Esophagus muscularis mucosa (tissue), 4 donors: ENCODE data around the gene CDH4. TPM values are rescaled to one million over a fixed set of nuclear protein-coding genes. Genes with fewer than 3 reads are reported as not detected.

Source experiments
- DNase-seq: peaks from one replicate; pipeline ENCODE4 v3.0.0-alpha.2; 2017; ENCODE audit errors: extremely low spot score
- H3K27ac ChIP-seq, 4 donors: fragments of 200-600 bp; sonication (generic); replicated peaks in 1 of 4; 1 replicate in 3 of 4; 2 replicates in 1 of 4; pipeline ENCODE4 v1.5.1; 2016 to 2019; ENCODE audit warnings: mild to moderate bottlenecking in 1 of 4
- H3K27me3 ChIP-seq, 4 donors: fragments of 200-600 bp; sonication (generic); one replicate each; pipeline versions ENCODE4 v1.5.1 to v1.6.0; 2016 to 2019
- H3K36me3 ChIP-seq, 4 donors: fragments of 200-600 bp; sonication (generic); one replicate each; pipeline ENCODE4 v1.5.1; 2016 to 2019
- H3K4me1 ChIP-seq, 4 donors: fragments of 200-600 bp; sonication (generic); one replicate each; pipeline ENCODE4 v1.5.1; 2016 to 2019
- H3K4me3 ChIP-seq, 4 donors: fragments of 200-600 bp; sonication (generic); 1 replicate in 2 of 4; 2 replicates in 2 of 4; pipeline ENCODE4 v1.5.1; 2016 to 2019; ENCODE audit warnings: mild to moderate bottlenecking in 4 of 4, moderate library complexity in 1 of 4
- H3K9me3 ChIP-seq, 4 donors: fragments of 200-600 bp; sonication (generic); 1 replicate in 3 of 4; 2 replicates in 1 of 4; pipeline ENCODE4 v1.5.1; 2016 to 2019
- EP300 ChIP-seq: sonication (generic); formaldehyde crosslinking; IDR thresholded peaks from one replicate; pipeline ENCODE4 v1.6.1; 2017; ENCODE audit warnings: antibody characterized with exemption
- POLR2A ChIP-seq: fragments of 450-650 bp; IDR thresholded peaks from one replicate; pipeline ENCODE4 v1.6.1; 2017; ENCODE audit warnings: antibody characterized with exemption, moderate library complexity, mild to moderate bottlenecking, low read depth
- POLR2AphosphoS5 ChIP-seq, 2 donors: sonication (generic); formaldehyde crosslinking; IDR thresholded peaks; one replicate each; pipeline ENCODE4 v1.6.1; 2017; ENCODE audit warnings: antibody characterized with exemption in 2 of 2
- WGBS: methylation state at CpG from one replicate; pipeline ENCODE4 v1.1.5; 2018; 5-methylcytosine and 5-hydroxymethylcytosine counted together
- intact Hi-C: fragments of 100-400 bp; cut with DNase I; formaldehyde crosslinking; loops from one replicate; pipeline ENCODE4 v1.15.1; 2023
- total RNA-seq, 4 donors: library from RNA; depleted of rRNA; stranded (reverse); fragments of >200 nt; gene quantifications; one replicate each; pipeline versions ENCODE4 v1.1.0 to v1.2.1, GENCODE V29; 2016
- TF ChIP-seq, protein P1 (sequence below), 3 experiments: fragments of 200-600 bp in 2 of 3; fragments of 450-650 bp in 1 of 3; sonication (generic) in 2 of 3; IDR thresholded peaks; one replicate each; pipeline ENCODE4 v1.5.1; 2017 to 2019; ENCODE audit warnings: antibody characterized with exemption in 3 of 3, mild to moderate bottlenecking in 2 of 3, moderate library complexity in 1 of 3

CDH4 gene
- total RNA-seq, 4 donors from 2014 or later, result 0.42 to 1.3 (median 0.48) TPM

DNA sequence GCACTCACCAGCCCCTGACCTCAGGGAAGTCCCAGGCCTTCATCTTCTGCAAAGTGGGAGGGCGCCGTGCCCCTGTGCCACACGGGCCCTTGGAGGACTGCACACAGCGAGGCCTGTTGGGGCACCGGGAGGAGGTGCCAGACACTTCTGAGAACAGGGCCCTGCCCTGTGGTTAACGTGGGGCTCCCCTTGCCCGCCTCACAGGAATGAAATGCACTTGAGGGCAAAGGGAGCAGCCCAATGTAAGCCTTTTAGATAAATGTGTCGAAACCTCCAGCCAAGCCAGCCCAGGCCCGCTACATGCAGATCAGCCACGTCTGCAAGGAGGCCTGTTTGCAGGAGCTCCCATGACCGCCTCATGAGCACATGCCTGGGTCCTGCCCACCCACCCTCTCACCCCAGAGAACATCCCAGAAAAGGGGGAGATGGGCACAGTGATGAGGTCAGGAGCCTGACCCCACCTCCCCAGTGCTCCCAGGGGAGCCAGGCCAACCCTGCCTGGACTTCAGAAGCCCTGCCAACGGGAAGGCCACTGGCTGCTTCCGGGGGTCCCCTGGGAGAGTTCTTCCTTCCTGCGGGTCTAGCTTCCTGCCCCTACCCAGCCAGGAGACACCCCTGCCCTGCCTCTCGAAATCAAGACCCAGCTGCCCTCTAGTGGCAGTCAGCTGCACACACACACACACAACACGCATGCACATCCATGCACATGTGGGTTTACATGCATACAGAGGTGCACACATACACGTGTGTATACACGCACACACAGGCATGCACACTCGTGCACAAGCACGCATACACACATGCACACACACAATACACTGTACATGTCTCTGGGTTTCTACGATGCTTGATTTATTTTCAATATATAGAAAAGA lies 634.9 kb downstream of the CDH4 start:
- Histone ChIP-seq H3K4me3 (no peak overlapping the region), H3K4me1 (no peaks in the 10 kb centered on the region), H3K9me3 (peaks cover 0 to 5% (median under 1%) of the 10 kb centered on the region in 4 donors), H3K27ac (no peak overlapping the region), H3K36me3 (no peaks in the 10 kb centered on the region), H3K27me3 (peaks cover 0 to 73% (median 0%) of the 10 kb centered on the region in 4 donors)
- no peak for TF ChIP-seq POLR2A
- TF ChIP-seq, protein P1, sequence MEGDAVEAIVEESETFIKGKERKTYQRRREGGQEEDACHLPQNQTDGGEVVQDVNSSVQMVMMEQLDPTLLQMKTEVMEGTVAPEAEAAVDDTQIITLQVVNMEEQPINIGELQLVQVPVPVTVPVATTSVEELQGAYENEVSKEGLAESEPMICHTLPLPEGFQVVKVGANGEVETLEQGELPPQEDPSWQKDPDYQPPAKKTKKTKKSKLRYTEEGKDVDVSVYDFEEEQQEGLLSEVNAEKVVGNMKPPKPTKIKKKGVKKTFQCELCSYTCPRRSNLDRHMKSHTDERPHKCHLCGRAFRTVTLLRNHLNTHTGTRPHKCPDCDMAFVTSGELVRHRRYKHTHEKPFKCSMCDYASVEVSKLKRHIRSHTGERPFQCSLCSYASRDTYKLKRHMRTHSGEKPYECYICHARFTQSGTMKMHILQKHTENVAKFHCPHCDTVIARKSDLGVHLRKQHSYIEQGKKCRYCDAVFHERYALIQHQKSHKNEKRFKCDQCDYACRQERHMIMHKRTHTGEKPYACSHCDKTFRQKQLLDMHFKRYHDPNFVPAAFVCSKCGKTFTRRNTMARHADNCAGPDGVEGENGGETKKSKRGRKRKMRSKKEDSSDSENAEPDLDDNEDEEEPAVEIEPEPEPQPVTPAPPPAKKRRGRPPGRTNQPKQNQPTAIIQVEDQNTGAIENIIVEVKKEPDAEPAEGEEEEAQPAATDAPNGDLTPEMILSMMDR (IDR thresholded peaks at IDR 0.05), result peak; percentile 22 to 58 (median 38)
- intact Hi-C loops, result no loop called here
- 51% methylated on average over 8 of the region's 21 CpGs for WGBS
- DNase-seq, result no peak

DNA sequence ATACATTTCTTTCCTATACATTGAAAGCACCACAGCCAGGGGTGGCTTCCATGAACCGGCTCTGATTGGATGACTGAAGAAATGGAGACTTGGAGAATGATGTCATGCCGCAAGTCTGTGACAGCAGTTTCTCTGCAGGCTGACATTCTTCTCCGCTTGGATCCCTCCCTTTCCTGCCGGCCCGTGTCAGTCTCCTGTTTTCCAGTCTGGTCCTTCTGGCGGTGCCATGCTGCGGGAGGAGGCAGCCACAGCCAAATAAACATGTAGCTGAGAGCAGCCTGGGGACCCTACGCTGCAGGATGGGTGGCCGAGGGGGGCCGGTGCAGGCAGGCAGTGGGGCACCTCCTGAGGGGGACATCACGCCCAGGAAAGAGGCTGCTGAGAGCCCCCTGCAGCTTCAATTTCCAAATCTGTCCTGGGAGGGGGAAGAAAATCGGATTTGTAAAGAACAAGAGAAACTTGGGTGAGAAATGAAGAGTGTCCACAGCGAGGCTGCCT lies 635.6 kb downstream of the CDH4 start:
- no peak overlapping the region for H3K27ac ChIP-seq
- TF ChIP-seq POLR2AphosphoS5 (IDR thresholded peaks at IDR 0.05) (no peak), POLR2A (no peak), EP300 (no peak)
- TF ChIP-seq, protein P1 (IDR thresholded peaks at IDR 0.05), result no peak
- H3K4me3 ChIP-seq, result no peak overlapping the region
- H3K4me1 ChIP-seq, result no peaks in the 10 kb centered on the region
- peaks cover 0 to 67% (median 0%) of the 10 kb centered on the region in 4 donors for H3K27me3 ChIP-seq
- intact Hi-C loops, result no loop called here
- no peaks in the 10 kb centered on the region for H3K36me3 ChIP-seq
- no peak for DNase-seq
- 71% methylated on average over 13 of the region's 13 CpGs for WGBS
- H3K9me3 ChIP-seq, result peaks cover 0 to 10% (median 3%) of the 10 kb centered on the region in 4 donors

DNA sequence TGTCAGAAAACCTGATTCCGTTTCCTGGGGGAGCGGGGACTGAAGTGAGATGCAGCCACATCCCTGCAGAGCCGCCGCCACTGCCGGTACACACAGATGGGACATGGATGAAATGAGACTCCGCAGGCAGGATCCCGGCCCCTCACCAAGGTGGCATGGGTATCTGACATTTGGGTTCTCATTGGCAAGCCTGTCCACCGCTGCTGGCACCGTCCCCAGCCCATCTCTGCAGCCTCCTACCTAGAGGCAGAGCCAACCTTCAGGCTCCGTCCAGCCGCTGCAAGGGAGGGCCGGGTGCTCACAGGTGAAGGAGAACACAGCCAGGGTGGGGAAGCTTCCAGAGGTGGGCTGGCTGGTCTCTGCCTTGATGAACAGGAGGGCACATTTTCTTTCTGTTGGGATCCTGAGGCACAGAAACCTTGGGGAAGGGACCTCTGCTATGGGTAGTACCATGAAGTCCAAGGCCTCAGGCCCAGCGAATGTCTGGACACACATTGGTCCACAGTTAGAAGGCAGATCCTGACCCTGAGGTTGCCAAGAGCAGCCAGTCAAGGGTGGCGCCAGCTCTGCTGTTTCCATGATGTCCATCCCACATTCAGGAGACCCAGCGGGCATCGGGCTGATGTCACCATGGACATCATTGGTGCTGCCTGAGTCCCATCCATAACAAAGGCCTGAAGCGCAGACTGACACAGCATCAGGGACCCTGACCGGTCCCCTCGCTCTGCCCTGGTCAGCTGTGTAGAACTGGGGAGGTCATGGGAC lies 636.2 kb downstream of the CDH4 start:
- whole genome bisulfite sequencing, result 92% methylated on average over 16 of the region's 19 CpGs

DNA sequence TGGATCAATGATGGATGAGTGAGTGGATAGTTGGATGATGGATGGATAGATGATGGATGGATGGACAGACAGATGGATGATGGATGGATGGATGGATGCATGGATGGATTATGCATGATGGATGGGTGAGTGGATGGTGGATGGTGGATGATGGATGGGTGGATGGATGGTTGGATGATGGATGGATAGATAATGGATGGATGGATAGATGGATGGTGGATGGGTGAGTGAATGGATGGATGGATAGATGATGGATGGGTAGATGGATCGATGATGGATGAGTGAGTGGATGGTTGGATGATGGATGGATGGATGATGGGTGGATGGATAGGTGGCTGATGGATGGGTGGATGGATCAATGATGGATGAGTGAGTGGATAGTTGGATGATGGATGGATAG lies 637.6 kb downstream of the CDH4 start:
- WGBS, result 89% methylated on average over 1 of the region's 1 CpG

More for the DNA sequence above, 636.2 kb downstream of the CDH4 start:
- H3K27me3 ChIP-seq, result peaks cover 0 to 60% (median 0%) of the 10 kb centered on the region in 4 donors
- H3K9me3 ChIP-seq, result peaks cover 0 to 10% (median 3%) of the 10 kb centered on the region in 4 donors
- H3K4me1 ChIP-seq, result no peaks in the 10 kb centered on the region
- no peak for TF ChIP-seq EP300
- TF ChIP-seq, protein P1 (IDR thresholded peaks at IDR 0.05), result no peak
- no peak for TF ChIP-seq POLR2AphosphoS5 (IDR thresholded peaks at IDR 0.05)
- TF ChIP-seq POLR2A, result no peak
- no peak overlapping the region for H3K4me3 ChIP-seq
- H3K36me3 ChIP-seq, result no peaks in the 10 kb centered on the region
- H3K27ac ChIP-seq, result no peak overlapping the region
- no peak for DNase-seq
- intact Hi-C loops, result no loop called here

More for the DNA sequence above, 637.6 kb downstream of the CDH4 start:
- intact Hi-C loops, result loop anchor here (10.0 kb wide), 1 partner anchor 1675 kb away; no protein-coding TSS in a partner anchor
- H3K4me3 ChIP-seq, result no peak overlapping the region
- TF ChIP-seq POLR2AphosphoS5 (IDR thresholded peaks at IDR 0.05) (no peak), EP300 (no peak), POLR2A (no peak)
- TF ChIP-seq, protein P1 (IDR thresholded peaks at IDR 0.05), result no peak
- H3K27me3 ChIP-seq, result peaks cover 0 to 46% (median 0%) of the 10 kb centered on the region in 4 donors
- H3K36me3 ChIP-seq, result no peaks in the 10 kb centered on the region
- H3K27ac ChIP-seq, result no peak overlapping the region
- peaks cover 0 to 10% (median 3%) of the 10 kb centered on the region in 4 donors for H3K9me3 ChIP-seq
- H3K4me1 ChIP-seq, result no peaks in the 10 kb centered on the region
- DNase-seq, result no peak
